T-helper 1 cell treated with Interleukin-12 subunit alpha and Interleukin-12 subunit beta and Interleukin-4 antibody, amounts not matched to agents 30 ng/mL and 1 ng/mL, for 36 hours (primary cell): ENCODE data around the gene JMJD7. TPM values are rescaled to one million over a fixed set of nuclear protein-coding genes. Genes with fewer than 3 reads are reported as not detected.

Experiments used
- intact Hi-C: fragments of 100-400 bp; cut with micrococcal nuclease; formaldehyde crosslinking; loops from one replicate; pipeline ENCODE4 v1.15.1; 2024
- total RNA-seq: library from RNA; stranded (reverse); gene quantifications from 2 replicates; pipeline ENCODE4 v1.2.3, GENCODE V29; 2022

The JMJD7 gene
- total RNA-seq, 1 donor from 2014 or later, result 26.4 TPM

DNA sequence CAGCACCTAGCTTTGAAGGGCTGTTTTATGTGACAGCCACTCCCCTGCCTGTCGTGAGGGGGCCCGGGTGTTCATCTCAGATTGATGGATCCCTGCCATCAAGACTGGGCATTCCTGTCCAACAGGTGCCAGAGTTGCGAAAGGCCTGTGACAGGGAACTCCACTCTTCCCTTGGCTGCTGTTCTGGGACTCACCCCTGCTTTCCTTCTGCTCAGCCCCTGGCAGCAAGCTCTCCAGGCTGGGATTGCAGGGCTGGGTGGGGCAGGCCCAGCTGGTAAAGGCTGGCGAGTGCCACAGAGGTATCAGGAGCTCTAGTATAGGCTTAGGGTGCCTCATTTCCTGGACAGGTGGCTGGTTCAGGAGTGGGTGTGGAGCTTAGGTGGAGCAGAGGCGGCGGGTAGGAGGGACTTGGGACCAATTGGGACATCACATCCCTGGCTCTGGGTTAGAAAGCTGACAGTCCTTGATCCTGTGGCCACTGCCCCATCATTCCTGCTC, 10.6 kb downstream of the JMJD7 start, which contains the start of gene PLA2G4B:
TSS of gene PLA2G4B (plus strand) at position 448 of the 498 bp plus-strand sequence. CDS start 67 bp downstream, outside the sequence.
- intact Hi-C loops, result no loop called here

DNA sequence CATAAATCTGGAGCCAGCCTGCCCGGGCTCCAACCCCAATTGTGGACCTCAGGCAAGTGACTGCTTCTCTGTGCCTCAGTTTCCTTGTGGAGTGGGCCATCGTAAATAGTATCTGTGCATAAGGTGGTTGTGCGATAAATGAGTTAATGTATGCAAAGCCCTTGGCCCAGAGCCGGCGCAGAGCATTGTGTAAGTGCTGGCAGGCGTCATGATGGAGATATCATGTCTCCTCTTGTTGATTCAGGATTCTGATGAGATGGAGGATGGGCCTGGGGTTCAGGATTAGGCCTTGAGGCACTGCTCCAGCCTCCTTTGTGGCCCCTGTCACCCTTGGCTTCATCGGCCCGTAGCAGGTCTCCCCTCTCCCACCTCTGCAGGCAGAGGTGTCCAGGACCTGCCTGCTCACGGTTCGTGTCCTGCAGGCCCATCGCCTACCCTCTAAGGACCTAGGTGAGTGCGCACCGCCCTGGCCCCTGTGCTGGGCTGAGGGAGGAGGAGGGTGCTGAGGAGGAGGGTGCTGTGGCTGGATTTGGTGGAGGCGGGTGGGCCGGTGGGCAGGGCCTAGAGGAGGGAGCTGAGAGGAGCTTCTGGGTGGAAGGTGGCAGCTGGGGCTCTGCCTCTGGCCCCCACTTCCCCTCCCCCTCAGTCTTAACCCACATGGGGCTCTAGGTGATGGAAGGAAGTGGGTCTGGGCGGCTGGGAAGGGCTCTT, 12.0 kb downstream of the JMJD7 start:
- intact Hi-C loops, result no loop called here

DNA sequence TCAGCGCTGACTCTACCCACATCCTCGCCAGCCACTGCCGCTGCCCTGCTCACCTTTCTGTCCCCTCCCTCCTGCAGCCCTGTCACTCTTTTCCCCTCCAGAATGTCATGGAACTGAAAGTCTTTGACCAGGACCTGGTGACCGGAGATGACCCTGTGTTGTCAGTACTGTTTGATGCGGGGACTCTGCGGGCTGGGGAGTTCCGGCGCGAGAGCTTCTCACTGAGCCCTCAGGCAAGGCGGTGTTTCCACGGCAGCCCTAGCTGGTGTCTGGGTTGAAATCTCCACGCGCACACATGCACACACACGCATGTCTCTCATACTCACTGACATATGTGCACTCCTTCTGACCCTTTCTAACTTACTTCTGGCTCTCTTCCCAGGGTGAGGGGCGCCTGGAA, 12.8 kb downstream of the JMJD7 start:
- intact Hi-C loops, result no loop called here

DNA sequence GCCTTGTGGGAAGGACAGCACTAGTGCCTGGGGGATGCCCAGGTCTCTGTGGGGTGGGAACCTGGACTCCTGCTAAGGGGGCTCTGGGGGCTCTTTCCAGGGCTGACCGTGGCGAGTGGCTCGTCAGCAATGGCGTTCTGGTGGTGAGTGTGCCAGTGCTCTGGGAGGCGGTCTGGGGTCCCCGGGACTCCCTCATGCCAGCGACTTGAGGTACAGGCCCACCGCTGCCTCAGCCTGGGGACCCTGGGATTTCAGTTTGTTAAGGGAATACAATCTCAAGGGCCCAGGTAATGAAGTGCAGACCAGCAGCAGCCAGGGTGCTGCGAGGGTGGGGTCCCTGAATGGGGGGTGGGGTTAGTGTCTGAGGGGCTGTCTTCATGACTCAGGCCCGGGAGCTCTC, 13.2 kb downstream of the JMJD7 start:
- intact Hi-C loops, result no loop called here

DNA sequence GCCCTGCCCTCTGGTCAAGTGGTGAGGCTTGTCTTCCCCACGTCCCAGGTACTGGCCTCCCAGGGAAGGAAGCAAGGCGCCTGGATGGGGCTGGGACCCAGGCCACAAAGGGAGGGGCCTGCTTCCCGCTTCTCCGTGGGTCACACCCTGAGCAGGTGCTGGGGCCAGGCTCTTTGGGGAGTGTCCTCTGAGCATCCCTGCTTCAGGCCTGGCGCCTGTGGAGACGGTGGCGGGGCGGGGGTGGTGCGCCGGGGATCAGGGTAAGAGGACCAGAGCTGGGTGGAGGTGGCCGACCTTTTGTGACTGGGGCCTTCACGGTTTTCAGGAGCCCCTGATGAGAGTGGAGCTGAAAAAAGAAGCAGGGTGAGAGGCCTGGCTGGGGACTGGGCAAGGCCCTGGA, 14.3 kb downstream of the JMJD7 start:
- intact Hi-C loops, result no loop called here

DNA sequence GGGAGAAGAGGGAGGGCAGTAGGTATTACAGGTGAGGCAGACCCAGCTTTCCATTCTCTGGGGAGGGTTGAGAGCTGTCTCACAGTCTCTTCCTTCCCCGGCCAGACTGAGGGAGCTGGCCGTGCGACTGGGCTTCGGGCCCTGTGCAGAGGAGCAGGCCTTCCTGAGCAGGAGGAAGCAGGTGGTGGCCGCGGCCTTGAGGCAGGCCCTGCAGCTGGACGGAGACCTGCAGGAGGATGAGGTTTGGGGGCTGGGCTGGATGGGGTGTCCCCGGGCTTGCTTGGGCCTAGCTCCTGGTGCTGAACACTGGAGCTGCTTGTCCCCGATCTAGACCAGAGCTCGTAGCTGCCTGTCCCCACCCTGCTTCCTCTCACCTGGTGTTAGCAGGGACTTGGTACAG, 15.7 kb downstream of the JMJD7 start:
- intact Hi-C loops, result no loop called here

DNA sequence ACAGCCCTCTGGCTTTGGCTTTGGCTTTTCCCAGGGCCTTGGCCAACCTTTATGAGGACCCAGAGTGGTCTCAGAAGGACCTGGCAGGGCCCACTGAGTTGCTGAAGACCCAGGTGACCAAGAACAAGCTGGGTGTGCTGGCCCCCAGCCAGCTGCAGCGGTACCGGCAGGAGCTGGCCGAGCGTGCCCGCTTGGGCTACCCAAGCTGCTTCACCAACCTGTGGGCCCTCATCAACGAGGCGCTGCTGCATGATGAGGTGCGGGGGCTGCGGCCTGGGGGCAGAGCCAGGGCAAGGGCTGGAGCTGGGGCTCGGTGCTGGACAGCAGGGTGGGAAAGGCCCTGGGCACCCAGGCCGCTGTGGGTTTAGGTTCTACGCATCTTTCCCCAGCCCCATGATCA, 16.9 kb downstream of the JMJD7 start:
- intact Hi-C loops, result no loop called here

DNA sequence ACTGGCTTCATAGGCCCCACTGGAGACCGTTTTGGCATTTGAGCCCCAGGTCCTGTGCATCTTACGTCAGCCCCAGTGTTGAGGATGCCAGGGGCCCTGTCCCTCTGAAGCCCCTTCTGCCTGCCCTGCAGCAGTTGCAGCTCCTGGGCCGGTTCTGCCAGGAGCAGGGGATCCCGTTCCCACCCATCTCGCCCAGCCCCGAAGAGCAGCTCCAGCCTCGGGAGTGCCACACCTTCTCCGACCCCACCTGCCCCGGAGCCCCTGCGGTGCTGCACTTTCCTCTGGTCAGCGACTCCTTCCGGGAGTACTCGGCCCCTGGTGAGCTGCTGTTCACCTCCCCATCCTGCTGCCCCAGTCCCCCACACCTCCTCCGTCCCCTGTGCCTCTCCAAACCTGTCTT, 19.3 kb downstream of the JMJD7 start:
- intact Hi-C loops, result no loop called here

DNA sequence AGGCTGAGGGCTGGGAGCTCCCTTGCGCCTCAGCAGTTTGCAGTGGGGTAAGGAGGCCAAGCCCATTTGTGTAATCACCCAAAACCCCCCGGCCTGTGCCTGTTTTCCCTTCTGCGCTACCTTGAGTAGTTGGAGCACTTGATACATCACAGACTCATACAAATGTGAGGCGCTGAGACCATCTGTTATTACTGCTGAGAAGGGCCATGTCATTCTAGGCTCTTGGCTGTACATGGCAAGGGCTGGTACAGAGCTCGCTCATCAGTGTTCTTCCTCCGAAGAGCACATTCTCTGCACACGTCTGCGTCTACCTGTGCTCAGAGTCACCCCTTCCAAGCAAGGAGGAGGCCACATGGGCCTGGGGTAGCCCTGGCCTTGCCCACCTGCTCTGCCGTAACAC, 20.1 kb downstream of the JMJD7 start:
- intact Hi-C loops, result no loop called here

DNA sequence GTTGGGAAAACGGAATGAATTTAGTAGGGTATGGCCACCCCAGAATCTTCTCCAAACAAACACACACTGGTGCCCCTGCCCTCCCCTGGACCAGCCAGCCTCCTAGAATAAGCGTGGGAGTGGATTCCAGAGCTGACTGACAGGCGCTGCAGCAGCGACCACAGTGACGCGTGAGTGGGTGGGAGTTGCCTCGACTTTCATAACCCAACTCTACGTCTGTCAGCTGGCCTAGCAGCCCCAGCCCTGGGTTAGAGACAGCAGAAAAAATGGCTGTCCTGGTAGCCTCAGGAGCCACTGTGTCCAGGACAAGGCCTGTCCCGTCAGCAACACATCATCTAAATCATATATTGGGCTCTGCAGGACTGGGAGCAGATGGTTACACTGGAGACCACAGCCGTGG, 20.7 kb downstream of the JMJD7 start:
- intact Hi-C loops, result no loop called here

DNA sequence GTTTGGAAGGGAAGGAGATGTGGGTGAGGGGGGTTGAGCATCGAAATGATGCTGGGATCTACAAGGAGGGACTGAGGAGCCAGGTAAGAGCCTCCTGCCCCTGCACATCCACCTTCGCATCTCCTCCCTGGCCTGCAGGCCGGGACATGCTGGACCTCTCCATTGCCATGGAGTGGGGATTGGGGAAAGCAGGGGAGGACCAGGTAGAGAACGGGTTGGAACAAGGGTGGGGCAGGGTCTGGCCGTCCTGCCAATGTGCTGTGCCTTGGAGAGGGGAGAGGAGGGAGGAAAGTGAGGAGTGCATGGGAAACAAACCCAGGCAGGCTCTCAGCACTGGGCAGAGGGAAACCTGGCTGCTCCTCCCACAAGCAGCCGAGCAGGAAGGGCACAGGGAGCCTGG, 21.3 kb downstream of the JMJD7 start:
- intact Hi-C loops, result no loop called here

DNA sequence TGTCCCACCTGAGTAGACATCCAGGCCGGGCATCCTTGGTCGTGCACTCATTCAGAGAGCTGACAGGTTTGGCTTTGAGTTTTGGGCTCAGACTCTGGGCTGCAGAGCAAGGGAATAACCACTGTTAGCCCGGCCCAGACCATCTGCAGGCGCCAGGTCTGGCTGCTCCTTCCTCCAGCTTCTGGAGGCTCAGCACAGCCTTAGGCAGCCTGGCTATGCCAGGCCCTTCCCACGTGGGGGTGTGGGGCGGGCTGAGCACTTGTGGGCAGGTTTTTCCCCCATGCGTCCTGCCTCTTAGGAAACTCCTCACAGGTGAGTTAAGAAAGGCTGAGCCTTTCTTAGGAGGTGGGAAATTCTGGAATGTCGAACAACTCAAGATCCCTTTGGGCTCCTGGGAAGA, 22.0 kb downstream of the JMJD7 start:
- intact Hi-C loops, result no loop called here

DNA sequence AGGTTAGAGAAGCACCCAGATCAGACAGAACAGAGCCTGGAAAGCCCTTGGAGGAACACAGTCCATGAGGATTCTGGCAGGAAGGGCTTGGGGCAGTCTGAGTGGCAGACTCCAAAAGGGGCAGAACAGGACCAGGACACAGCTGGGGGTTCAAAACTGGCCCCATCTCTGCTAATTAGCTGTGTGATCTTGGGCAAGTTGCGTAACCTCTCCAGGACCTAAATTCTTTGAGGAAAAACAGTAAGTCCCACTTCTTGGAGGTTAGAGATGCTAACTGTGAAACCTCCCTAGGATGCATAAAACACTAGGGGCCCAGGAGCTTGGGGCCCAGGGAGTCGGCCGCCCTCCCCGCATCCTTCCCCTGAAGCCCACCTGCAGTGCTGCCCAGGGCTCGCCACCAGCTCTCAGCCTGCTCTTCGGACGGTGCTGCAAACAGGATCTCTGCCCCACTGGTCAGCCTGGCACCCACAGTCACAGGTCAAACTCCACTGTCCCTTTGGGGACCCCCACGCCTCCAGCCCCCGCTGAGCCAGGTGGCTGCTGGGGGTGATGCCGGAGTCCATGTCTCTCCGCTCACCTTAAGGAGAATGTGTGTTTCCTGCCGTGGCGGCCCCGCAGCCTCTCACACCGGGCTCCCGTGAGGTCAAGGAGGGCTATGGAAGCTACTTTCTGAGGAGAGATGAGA, 22.7 kb downstream of the JMJD7 start:
- intact Hi-C loops, result no loop called here

DNA sequence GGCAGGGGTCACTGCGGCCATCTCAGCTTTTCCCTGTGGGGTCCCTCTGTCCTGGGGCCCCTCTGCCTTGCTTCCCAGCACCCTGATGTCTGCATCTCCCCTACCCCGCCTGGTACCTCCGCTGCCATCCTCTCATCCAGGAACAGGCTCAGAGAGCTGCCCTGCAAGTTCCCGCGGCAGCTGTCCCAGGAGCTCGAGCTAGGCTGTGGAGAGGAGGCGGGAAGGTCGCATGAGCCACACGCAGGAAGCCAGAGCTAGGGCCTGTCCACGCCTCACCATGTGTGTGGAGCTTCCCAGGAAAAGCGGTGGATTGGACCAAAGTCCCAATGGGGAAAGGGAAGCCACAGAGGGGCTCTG, 23.3 kb downstream of the JMJD7 start:
- intact Hi-C loops, result no loop called here

DNA sequence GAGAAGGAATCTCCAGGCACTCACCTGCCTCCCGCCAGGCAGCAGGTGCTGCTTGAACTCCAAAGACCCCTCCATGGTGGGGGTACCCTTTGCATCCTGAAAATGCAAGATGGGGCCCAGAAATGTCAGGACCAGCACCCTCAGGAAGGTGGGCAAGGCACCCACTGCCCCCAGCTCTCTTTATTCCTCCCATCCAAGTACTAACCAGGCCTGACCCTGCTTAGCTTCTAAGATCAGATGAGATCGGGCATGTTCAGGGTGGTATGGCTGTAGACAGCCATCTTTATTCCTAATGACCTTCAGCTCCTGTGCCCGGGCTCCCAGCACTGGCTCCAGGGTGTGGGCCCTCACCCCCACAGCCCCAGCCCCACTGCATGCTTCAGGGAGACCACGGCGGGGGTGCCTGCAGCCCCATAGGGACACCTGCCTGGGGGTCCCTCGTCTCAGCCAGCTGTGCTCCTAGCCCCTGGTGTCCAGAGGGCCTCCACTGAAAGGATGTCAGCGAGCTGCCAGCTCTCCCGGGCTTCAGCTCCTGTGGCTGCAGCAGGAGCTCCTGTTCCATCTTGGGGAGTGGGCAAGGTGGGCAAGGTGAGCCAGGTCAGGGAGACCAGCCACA, 24.0 kb downstream of the JMJD7 start:
- intact Hi-C loops, result no loop called here

DNA sequence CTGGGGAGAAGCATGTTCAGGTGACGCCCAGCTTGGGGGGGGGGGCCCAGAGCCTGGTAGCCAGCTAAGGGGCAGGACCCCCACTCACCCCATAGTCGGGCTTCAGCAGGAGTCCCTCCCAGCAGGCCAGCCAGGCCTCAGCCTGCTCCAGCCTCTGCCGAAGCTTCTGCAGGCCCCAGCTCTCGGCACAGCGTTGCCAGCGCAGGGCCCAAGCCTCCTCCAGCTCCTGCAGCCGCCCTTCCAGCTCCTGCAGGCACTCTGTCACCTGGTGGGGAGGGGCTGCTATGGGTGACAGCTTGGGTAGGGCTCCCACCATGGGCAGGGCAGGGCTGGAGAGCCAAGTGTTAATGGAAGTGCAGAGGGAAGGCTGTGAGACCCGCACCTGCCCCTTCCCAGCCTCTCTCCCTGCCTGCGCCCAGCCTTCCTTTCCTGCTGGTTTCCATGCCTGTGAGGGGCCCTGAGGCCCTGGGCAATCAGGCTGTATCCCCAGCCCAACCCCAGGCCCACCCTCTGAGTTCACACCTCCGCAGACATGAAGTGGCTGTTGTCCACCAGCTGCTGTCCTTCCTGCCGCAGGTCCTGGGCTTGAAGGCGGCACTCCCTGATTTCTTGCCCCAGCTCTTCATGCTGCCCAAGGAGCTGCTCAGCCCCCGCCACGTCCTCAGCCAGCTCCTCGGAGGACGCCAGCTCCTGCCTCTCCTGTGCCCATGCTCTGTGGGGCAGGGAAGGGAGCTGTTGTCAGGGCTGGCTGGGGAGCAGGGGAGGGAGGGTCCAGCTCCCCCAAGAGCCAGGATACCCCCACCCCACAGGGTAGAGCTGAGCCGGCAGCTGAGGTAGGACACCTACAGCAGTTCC, 25.1 kb downstream of the JMJD7 start:
- intact Hi-C loops, result no loop called here

DNA sequence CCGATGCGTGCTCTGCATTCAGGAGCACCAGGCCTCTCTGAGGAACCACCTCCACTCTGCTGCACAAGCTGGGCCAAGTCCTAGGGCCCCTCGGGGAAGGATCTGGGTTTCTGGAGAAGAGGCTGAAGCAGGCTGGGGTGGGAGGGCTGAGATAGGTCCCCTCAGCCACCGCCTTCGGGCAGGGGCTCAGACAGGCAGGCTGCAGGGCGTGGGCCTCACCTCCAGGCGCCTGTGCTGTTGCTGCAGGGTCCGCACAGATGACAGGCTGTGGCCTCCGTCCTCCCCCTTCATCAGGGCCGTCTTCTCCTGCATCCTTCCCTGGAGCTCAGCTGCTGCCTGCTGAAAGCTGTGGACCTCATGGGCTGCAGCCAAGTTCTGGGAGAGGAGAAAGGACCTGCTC, 25.9 kb downstream of the JMJD7 start:
- intact Hi-C loops, result no loop called here

DNA sequence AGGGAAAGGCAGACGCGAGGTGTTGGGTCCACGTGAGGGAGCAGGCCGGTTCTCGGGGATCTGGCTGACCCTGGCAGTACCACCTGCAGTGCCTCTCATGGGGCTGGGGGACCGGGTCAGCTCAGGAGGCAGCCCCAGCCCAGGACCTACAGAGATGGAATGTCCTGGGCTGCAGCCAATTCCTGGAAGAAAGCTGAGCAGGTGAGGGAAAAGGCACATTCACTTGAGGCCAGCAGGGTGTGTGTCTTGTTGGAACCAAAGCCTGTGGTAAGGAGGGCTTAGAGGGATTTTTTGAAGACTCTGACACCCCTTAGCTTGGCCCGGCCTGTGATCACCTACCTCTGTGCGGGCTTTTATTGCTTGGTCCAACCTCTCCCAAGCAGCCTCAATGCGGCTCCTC, 26.6 kb downstream of the JMJD7 start:
- intact Hi-C loops, result no loop called here

DNA sequence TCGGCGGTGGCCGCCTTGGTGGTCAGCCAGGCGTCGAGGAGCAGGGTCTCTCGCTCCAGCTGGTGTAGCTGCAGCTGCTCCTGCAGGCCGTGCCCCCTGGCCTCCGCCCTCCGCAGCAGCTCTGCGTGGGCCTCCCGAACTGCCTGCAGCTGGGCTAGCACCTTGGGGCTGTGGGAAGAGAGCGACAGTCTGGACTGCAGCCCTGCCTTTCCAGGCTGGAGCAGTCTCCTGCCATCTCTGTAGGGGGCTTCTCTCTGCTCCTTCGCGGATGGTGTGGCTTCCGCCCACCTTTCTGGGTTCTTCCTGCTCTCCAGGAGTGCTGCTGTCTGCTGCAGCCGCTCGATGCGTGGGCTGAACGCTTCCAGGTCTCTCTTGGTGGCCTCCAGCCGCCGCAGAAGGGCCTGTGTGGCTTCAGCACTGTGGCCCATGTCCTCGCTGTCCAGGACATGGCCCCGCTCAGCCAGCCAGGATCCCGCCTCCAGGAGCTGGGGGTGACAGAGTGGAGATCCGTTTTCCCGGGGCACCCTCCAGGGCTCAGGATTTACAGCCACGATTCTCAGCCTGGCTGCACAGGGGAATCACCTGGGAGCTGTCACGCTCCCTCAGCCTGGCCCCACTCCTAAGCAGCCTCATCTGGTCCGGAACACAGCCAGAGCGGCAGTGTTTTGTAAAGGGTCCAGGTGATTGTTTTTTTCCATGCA, 27.5 kb downstream of the JMJD7 start:
- intact Hi-C loops, result no loop called here

DNA sequence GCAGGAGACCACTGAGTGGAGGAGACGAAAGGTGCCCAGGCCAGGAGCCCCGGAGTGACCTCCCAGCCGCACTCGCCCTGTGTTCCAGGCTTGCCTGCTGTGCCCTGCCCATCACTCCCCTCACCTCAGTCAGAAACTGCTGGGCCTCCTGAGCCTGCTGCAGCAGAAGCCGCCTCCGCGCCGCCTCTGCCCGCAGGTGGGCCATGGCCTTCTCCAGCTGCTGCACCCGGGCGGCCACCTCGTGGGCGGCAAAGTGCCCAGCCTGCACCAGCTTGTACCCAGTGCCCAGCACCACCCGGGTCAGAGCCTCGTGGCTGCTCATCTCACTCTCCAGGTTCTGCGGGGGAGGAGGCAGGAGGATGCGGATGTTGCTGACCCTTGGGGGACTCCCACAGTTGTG, 28.4 kb downstream of the JMJD7 start:
- intact Hi-C loops, result no loop called here

DNA sequence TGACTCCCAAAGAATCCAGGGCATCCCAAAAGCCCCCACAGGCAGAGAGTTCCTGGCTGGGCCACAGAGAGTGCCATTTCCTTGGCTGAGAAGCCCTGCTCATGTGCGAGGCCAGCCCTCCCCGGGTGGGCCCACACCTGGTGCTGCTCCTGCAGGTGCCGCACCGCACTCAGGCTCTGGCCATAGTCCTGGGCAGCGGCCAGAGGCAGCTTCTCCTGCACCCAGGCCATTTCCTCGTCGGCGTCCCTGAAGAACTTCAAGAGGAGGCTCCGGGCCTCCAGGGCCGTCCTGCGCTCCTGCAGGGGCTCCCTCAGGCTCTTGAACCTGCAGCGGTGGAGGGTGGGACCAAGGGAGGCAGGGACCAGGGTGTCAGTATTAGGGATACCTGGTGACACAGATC, 28.8 kb downstream of the JMJD7 start:
- intact Hi-C loops, result no loop called here
